Amniotic stem cell (primary cell): Measurements from ENCODE around the gene CWC22.
"Not testable (repeated sequence)": the region's sequence is repeated elsewhere in the genome, so short reads cannot be mapped to it uniquely, and the experiment has no call there.

Source experiments
- DNase-seq: peaks from one replicate; lab custom pipeline; 2025; lab: John Stamatoyannopoulos, UW

The CWC22 gene

GRCh38 chr2:180003073-180003472, 4.0 kb downstream of the CWC22 start:
- DNase-seq = no peak

GRCh38 chr2:180002198-180002770, 4.8 kb downstream of the CWC22 start:
- no peak for DNase-seq

- no peak for DNase-seq
Observed at GRCh38 chr2:180001726-180002125, 5.4 kb downstream of the CWC22 start.

GRCh38 chr2:180000434-180000833, 6.7 kb downstream of the CWC22 start:
- no peak for DNase-seq

GRCh38 chr2:179999000-179999399, 8.1 kb downstream of the CWC22 start:
- no peak for DNase-seq

GRCh38 chr2:179995741-179996515, 11.2 kb downstream of the CWC22 start:
- no peak for DNase-seq

- DNase-seq = no peak
Observed at GRCh38 chr2:179991344-179991743, 15.8 kb downstream of the CWC22 start.

GRCh38 chr2:179990676-179991317, 16.3 kb downstream of the CWC22 start:
- no peak for DNase-seq

GRCh38 chr2:179987916-179988315, 19.2 kb downstream of the CWC22 start:
- DNase-seq = no peak

GRCh38 chr2:179985163-179985820, 21.8 kb downstream of the CWC22 start:
- DNase-seq = no peak

GRCh38 chr2:179983250-179983932, 23.7 kb downstream of the CWC22 start:
- no peak for DNase-seq

- DNase-seq = peak; percentile 15
Observed at GRCh38 chr2:179981085-179981484, 26.0 kb downstream of the CWC22 start.

- DNase-seq = peak; percentile 30
Observed at GRCh38 chr2:179974761-179975160, 32.3 kb downstream of the CWC22 start.

GRCh38 chr2:179966778-179967394, 40.2 kb downstream of the CWC22 start:
- DNase-seq = no peak

- DNase-seq = no peak
Observed at GRCh38 chr2:179965291-179966258, 41.5 kb downstream of the CWC22 start.

- peak; percentile 5 for DNase-seq
Observed at GRCh38 chr2:179963626-179964025, 43.5 kb downstream of the CWC22 start.

GRCh38 chr2:179958251-179958650, 48.8 kb downstream of the CWC22 start:
- not testable (repeated sequence) for DNase-seq

- no peak for DNase-seq
Observed at GRCh38 chr2:179954026-179954425, 53.1 kb downstream of the CWC22 start.

- no peak for DNase-seq
Observed at GRCh38 chr2:179953359-179953758, 53.7 kb downstream of the CWC22 start.

- DNase-seq = no peak
Observed at GRCh38 chr2:179952658-179953057, 54.4 kb downstream of the CWC22 start.
